GM18858 (cell line): ENCODE measurements around the gene PEX5.

Source experiments
- ATAC-seq: cut with Tn5 transposase; IDR thresholded peaks from one replicate; pipeline ENCODE4 v1.9.1; 2021; ENCODE audit not compliant: unreplicated experiment

PEX5 gene

GRCh38 chr12:7189398-7190267 lies at the start of gene PEX5:
Gene PEX5 (plus strand): TSS chr12:7189686. CDS start chr12:7190378, 692 bp downstream.
- peak; percentile 85 for ATAC-seq

DNA sequence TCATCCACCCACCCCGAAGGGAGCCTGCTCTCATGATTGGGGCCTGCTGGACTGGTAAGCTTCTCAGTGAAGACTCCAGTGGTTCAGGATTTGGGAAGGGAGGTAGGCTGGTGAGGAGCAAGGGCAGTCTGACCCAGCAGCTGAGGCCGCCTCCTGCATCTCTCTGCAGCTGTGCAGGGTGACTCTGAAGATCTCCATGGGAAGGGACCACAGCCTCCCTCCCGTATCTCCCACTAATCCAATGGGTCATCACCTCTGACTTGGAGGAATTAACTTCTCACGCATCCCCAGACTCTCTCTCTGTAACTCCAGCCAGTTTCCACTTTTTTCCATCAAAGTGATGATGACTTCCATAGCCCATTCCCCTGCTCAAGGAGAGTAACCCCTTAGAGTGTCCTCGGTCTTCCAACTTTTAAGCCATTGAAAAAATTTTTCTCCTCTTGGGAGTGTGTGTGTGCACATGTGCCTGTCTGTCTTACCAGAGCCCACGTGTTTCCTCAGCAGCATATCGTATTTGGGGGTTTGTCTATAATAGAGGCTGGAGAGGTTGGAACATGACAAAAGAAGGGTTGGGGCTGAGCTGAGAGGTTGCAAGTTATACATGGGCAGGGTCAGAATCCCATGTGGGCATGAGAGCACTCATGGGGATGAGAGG lies 48.0 kb upstream of the PEX5 start:
- ATAC-seq, result no peak

DNA sequence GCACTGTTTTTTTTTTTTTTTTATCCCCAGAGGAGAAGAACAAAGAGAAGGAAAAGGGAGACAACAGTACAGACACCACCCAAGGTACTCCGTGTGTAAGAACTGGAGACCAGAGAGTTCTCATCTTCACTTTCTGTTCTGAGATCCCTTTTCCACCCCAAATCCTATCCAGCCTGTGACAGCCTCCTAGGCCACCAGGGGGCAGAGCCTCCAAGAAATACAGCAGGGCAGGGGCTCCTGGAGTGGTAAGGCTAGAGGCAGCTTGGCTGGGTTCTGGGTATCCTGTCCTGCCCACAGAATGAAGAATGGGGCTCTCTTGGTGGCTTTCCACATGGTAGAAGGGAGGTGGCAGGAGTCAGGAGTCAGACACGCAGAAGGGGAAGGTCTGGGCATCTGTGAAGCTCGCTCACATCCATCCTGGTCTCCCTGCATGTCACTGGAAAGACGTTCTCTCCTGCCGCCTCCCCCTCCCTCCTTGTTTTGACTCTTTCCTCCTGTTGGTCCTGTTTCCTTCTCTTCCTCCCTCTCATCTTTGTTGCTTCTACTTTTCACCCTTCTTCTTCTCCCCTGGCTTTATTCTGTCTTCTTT lies 47.3 kb upstream of the PEX5 start:
- ATAC-seq, result no peak

GRCh38 chr12:7142809-7143465 lies 46.5 kb upstream of the PEX5 start:
- no peak for ATAC-seq

DNA sequence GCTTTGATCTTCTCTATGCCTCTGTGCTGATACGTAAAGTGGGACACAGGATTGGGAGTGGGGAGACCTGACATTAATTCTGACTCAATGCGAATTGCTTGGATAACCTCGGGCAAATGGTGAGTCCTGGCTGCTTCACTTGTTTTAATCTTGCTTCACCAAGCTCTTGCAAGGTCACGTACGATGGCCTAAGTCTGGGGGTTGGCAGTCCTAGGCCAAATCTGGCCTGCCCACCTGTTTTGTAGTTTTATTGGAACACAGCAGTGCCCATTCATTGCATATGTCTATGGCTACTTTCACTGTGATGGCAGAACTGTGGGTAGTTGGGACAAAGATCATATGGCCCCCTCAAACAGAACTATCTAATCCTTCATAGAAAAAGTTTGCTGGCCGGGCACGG lies 45.9 kb upstream of the PEX5 start:
- ATAC-seq, result no peak

DNA sequence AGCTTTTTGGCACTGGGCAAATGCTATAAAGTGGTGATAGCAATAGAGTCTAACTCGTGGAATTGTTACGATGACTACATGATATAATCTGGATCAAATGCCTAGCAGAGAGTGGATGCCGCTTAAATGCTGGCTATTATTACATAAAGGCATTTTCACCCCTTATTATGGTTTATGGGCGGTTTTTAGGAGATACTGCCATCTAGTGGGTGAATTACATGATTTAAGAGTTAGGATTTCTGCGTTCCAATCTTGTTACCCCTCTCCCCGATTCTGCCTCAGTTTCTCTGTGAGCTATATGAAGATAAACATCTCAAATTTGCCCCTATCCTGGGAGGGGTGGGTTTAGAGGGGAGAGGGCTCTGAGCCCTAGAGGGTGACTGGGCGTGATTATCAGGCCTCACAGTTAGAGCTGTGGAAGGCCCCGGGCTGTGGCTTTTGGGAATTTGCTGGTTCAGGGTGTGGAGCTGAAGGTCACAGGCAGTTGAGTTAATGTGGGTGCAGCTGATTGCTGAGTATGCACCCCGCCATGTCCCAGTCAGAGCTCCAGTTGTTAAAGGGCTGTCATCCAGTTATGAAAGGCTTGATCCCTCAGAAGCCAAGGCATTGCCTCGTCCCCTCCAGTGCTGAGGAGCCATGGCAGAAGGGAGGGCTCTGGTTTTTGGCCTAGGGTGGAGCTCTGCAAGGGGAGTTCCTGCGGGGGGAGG lies 44.9 kb upstream of the PEX5 start:
- ATAC-seq, result no peak

- no peak for ATAC-seq
Observed at GRCh38 chr12:7145671-7146070, 43.8 kb upstream of the PEX5 start.

- ATAC-seq, result no peak
Observed at GRCh38 chr12:7146228-7146627, 43.3 kb upstream of the PEX5 start.

- no peak for ATAC-seq
Observed at GRCh38 chr12:7146906-7147305, 42.6 kb upstream of the PEX5 start.

DNA sequence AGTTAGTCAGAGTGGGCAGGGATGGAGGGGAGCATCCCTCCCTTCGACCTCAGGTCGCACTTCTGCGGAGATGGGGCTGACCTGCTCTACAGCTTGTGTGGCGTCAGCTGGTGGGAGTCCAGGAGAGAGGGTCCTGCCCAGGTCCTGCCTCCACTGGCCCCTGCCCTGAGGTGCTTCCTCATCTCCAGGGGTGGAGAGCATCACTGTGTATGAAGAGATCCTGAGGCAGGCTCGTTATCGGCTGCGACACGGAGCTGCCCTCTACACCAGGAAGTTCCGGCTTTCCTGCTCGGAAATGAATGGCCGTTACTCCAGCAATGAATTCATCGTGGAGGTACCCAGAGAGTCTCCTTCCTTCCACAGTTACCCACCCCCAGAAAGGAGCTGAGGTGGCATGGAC lies 39.1 kb upstream of the PEX5 start:
- no peak for ATAC-seq

- ATAC-seq, result no peak
Observed at GRCh38 chr12:7150841-7151240, 38.6 kb upstream of the PEX5 start.

- ATAC-seq, result no peak
Observed at GRCh38 chr12:7151532-7151931, 38.0 kb upstream of the PEX5 start.

GRCh38 chr12:7152818-7153217 lies 36.7 kb upstream of the PEX5 start:
- no peak for ATAC-seq

- no peak for ATAC-seq
Observed at GRCh38 chr12:7154042-7154441, 35.4 kb upstream of the PEX5 start.

DNA sequence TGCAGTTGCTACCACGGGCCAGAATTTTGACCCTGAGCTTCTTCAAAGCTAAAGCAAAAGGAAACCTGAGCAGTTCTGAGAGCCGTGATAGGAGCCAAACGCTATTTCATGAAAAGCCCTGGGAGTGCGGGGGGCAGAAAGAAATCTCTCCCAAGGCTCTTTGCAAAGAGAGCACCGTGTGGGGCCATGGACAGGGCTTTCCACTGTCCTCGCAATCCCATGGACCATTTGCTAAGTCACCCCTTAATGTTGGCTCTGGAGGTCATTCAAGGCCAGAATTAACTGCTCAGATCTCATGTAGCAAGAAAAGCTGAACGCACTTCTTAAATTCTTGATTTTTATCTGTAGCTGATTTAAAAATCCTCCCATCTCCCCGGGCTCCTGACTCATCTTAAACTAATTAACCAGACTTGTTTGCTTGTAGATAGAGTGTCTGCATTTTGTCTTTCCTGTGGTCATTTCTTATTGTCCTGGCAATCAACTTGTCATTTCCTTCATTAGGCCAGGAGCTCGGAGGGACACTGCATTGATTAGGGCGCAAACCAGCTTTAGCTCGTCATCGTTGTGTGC lies 34.5 kb upstream of the PEX5 start:
- ATAC-seq, result no peak

DNA sequence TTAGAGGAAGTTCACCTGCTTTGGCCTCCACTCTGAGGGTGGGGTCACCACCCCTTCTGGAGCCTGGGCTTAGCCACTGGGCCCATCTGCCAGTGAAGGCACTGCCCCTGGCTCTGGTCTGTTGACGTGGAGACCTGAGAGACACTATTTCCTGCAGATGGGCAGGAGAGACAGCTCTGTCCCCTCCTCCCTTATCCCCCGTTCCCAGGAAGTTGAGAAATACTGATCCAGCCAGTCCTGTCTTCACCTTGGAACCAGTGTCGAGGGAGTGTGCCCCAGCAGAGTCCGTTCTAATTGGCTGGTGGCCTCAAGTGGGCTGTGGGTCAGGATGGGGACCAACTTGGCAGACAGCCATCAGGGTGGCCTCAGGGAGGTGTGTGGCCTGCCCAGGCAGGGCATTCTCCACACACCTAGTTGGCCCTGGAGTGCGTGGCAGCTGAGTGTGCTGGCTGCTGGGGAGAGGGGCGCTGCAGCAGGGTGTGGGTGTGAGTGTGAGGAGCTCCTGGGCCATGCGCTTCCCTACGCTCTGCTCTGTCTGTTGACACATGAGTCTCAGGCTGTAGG lies 33.9 kb upstream of the PEX5 start:
- no peak for ATAC-seq

DNA sequence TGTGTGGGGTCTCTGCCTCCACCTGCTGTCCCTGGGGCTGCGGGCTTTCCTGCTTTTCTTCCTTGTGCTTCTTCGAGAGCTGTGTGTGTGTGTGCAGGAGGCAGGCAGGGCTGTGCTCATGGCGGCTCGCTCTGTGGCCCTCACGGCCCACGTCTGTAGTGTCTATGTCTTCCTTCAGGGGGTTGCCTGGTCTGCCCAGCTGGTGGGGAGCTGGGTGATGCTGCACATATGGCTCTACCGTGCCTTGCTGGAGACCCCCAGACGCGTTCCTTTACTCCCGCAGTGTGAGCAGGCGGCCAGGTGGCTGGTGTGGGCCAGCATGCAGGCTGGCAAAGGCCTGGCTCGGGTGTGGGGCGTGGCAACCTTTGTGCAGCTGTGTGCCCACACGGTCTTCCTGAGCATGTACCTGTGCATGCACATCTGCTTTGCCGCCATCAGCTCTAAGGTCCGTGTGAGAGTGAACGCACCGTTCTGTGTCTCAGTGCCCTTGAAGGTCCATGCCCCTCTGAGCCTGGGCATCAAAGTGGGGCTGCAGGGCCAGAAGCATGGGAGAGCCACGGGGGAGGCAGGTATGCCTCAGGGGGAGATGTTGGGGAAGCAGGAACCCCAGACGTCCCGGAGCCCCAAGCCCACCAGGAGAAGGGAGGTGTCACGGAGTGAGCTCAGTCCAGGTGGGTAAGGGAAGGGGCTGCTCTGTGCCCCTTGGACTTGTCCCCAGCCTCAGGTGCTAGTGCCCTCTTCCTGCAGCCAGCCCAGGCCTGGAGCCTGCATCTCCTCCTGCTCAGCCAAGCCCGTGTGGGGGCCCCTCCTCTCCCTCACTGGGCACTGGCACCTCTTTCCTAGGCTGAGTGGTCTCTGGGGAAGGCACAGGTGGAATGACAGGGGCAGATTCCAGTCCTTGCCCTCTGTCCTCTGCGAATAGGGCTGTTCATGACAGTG lies 33.0 kb upstream of the PEX5 start:
- ATAC-seq, result no peak

GRCh38 chr12:7157391-7157790 lies 32.1 kb upstream of the PEX5 start:
- ATAC-seq, result no peak
